HPDE6-E6E7 (cell line): ENCODE results near the gene HADHB.
"Not testable (repeated sequence)": the region's sequence is repeated elsewhere in the genome, so short reads cannot be mapped to it uniquely, and the experiment has no call there.

ENCODE experiments used
- DNase-seq: peaks from one replicate; pipeline ENCODE4 v3.0.0; 2011; ENCODE audit warnings: missing footprints; ENCODE audit errors: extremely low spot score

Gene HADHB

GRCh38 chr2:26245231-26245732 lies 543 bp downstream of the HADHB start:
- peak; percentile 22 for DNase-seq

GRCh38 chr2:26245810-26246209 lies 1.1 kb downstream of the HADHB start:
- no peak for DNase-seq

- peak; percentile 12 for DNase-seq
These were observed 2.1 kb downstream of the HADHB start for GRCh38 chr2:26246818-26247217.

- DNase-seq = no peak
These were observed 4.9 kb downstream of the HADHB start for GRCh38 chr2:26249625-26250024.

- DNase-seq = no peak
These were observed 7.2 kb downstream of the HADHB start for GRCh38 chr2:26251893-26252292.

GRCh38 chr2:26255759-26256384 lies 11.1 kb downstream of the HADHB start:
- DNase-seq = no peak

GRCh38 chr2:26258836-26259235 lies 14.1 kb downstream of the HADHB start:
- not testable (repeated sequence) for DNase-seq

- DNase-seq = no peak
These were observed 23.5 kb downstream of the HADHB start for GRCh38 chr2:26268213-26268612.

- not testable (repeated sequence) for DNase-seq
These were observed 24.1 kb downstream of the HADHB start for GRCh38 chr2:26268670-26269385.

GRCh38 chr2:26269571-26270158 lies 24.9 kb downstream of the HADHB start:
- no peak for DNase-seq

GRCh38 chr2:26270373-26270772 lies 25.6 kb downstream of the HADHB start:
- no peak for DNase-seq

- DNase-seq = no peak
These were observed 28.8 kb downstream of the HADHB start for GRCh38 chr2:26273501-26273900.

- DNase-seq = peak; percentile 60
These were observed 29.4 kb downstream of the HADHB start for GRCh38 chr2:26274058-26274613.

- no peak for DNase-seq
These were observed 31.9 kb downstream of the HADHB start for GRCh38 chr2:26276484-26277227.

GRCh38 chr2:26279886-26280285 lies 35.1 kb downstream of the HADHB start:
- DNase-seq = no peak

- no peak for DNase-seq
These were observed 36.5 kb downstream of the HADHB start for GRCh38 chr2:26281226-26281625.

- no peak for DNase-seq
These were observed 38.9 kb downstream of the HADHB start for GRCh38 chr2:26283606-26284005.

- peak; percentile 59 for DNase-seq
These were observed 39.4 kb downstream of the HADHB start for GRCh38 chr2:26284132-26284531.

GRCh38 chr2:26285931-26286330 lies 41.2 kb downstream of the HADHB start:
- no peak for DNase-seq

- no peak for DNase-seq
These were observed 45.3 kb downstream of the HADHB start for GRCh38 chr2:26290001-26290400.

GRCh38 chr2:26292646-26293045 lies 47.9 kb downstream of the HADHB start:
- DNase-seq = peak; percentile 85

GRCh38 chr2:26295511-26295910 lies 50.8 kb downstream of the HADHB start:
- DNase-seq = no peak
